HepG2 (cell line): ENCODE data around the gene LRP5. TPM values are rescaled to one million over a fixed set of nuclear protein-coding genes. Genes with fewer than 3 reads are reported as not detected.

Source experiments
- ATAC-seq: fragments of 200-7000 bp; cut with Tn5 transposase; 3 replicates; pipeline ENCODE4 v1.9.1; 2020; ENCODE audit warnings: mild to moderate bottlenecking, moderate library complexity
- BruUV-seq: library from RNA; stranded (reverse); fragments of 400-500 nt; replicated peaks from 2 replicates; lab custom pipeline; 2021; lab: Mats Ljungman, UMichigan
- CTCF ChIA-PET: fragments of 300-600 bp; formaldehyde crosslinking; extraction: SDS; loops from one replicate; lab custom pipeline; 2021; ENCODE audit warnings: low total read pairs, inconsistent platforms, low intra/inter-chr PET ratio; lab: Yijun Ruan, JAX
- POLR2A ChIA-PET: fragments of 350-600 bp; sonication (Branson Sonifier 250); formaldehyde crosslinking; loops from one replicate; lab custom pipeline; 2020; ENCODE audit warnings: antibody characterized with exemption, inconsistent platforms; lab: Yijun Ruan, JAX
- DNase-seq: peaks from one replicate; pipeline ENCODE4 v3.0.0-alpha.2; 2015; ENCODE audit warnings: low spot score
- FAIRE-seq: peaks from 3 replicates; lab custom pipeline; 2011; peaks lifted over from hg19 to GRCh38; lab: Jason Lieb, UNC
- H2AFZ ChIP-seq: one replicate; pipeline ENCODE4 v1.6.1; 2011; ENCODE audit warnings: low read length, inconsistent platforms
- H3K27ac ChIP-seq: fragments of 300-600 bp; 3 replicates; pipeline ENCODE4 v1.8.0; 2011; ENCODE audit warnings: mixed run types, mild to moderate bottlenecking, mixed read lengths, low read length, inconsistent platforms; ENCODE audit not compliant: insufficient read depth; ENCODE audit errors: extremely low read length
- H3K27me3 ChIP-seq, 2 experiments: fragments of 200-600 bp in 1 of 2; 2 replicates in 1 of 2; 3 replicates in 1 of 2; pipeline versions ENCODE4 v1.6.0 to v1.8.0; 2011; ENCODE audit warnings: low read length in 2 of 2, mild to moderate bottlenecking in 2 of 2, moderate library complexity in 2 of 2, inconsistent platforms in 1 of 2; ENCODE audit not compliant: insufficient read depth in 2 of 2, control insufficient read depth in 1 of 2
- H3K36me3 ChIP-seq, 2 experiments: fragments of 200-600 bp in 1 of 2; replicated peaks in 1 of 2; 2 replicates in 1 of 2; 3 replicates in 1 of 2; pipeline versions ENCODE4 v1.5.1 to v1.8.0; 2011; ENCODE audit warnings: low read length in 2 of 2, inconsistent platforms in 1 of 2; ENCODE audit not compliant: insufficient read depth in 2 of 2, control insufficient read depth in 1 of 2
- H3K4me1 ChIP-seq: 2 replicates; pipeline ENCODE4 v1.5.1; 2012; ENCODE audit warnings: low read length, inconsistent platforms; ENCODE audit not compliant: insufficient read depth
- H3K4me2 ChIP-seq: 2 replicates; pipeline ENCODE4 v1.6.0; 2011; ENCODE audit warnings: low read depth, low read length, inconsistent platforms
- H3K4me3 ChIP-seq, 3 experiments: fragments of 200-600 bp in 1 of 3; sonication (generic), shearing (Covaris generic) in 1 of 3; replicated peaks in 1 of 3; 2 replicates each; pipeline ENCODE4 v1.5.1; 2011 to 2016; ENCODE audit warnings: low read length in 3 of 3, inconsistent platforms in 2 of 3, low read depth in 2 of 3, mild to moderate bottlenecking in 2 of 3, control low read depth in 1 of 3, mixed read lengths in 1 of 3; ENCODE audit not compliant: insufficient read depth in 1 of 3
- H3K79me2 ChIP-seq: one replicate; pipeline ENCODE4 v1.6.1; 2011; ENCODE audit warnings: low read length, inconsistent platforms; ENCODE audit not compliant: insufficient read depth
- H3K9ac ChIP-seq: 2 replicates; pipeline ENCODE4 v1.6.0; 2011; ENCODE audit warnings: mild to moderate bottlenecking, low read depth, low read length, inconsistent platforms; ENCODE audit not compliant: insufficient read depth
- H3K9me3 ChIP-seq: 2 replicates; pipeline ENCODE4 v1.5.1; 2012; ENCODE audit warnings: mild to moderate bottlenecking, low read length
- H4K20me1 ChIP-seq: 2 replicates; pipeline ENCODE4 v1.6.0; 2011; ENCODE audit warnings: inconsistent platforms, mild to moderate bottlenecking, low read length, moderate library complexity; ENCODE audit not compliant: insufficient read depth
- FOXO4 ChIP-seq: sonication (generic); formaldehyde crosslinking; conservative IDR thresholded peaks from 2 replicates; pipeline ENCODE4 v1.8.1; 2023; ENCODE audit warnings: missing genetic modification reagents
- GMEB1 ChIP-seq: sonication (generic); formaldehyde crosslinking; IDR thresholded peaks from 2 replicates; pipeline ENCODE4 v1.5.1; 2020; ENCODE audit warnings: missing genetic modification reagents, mild to moderate bottlenecking, borderline replicate concordance
- ZBTB20 ChIP-seq: sonication (generic); formaldehyde crosslinking; IDR thresholded peaks from 2 replicates; pipeline ENCODE4 v1.8.1; 2023; ENCODE audit warnings: missing genetic modification reagents, low read depth, mild to moderate bottlenecking, borderline replicate concordance
- ZBTB33 ChIP-seq: sonication (generic); formaldehyde crosslinking; IDR thresholded peaks from 2 replicates; pipeline ENCODE4 v1.4.0; 2020; ENCODE audit warnings: missing genetic modification reagents
- ZBTB38 ChIP-seq: sonication (generic); formaldehyde crosslinking; IDR thresholded peaks from 2 replicates; pipeline ENCODE4 v1.5.1; 2020; ENCODE audit warnings: mild to moderate bottlenecking, missing genetic modification reagents
- ZNF142 ChIP-seq: sonication (generic); formaldehyde crosslinking; IDR thresholded peaks from 2 replicates; pipeline ENCODE4 v1.4.0; 2020; ENCODE audit warnings: missing genetic modification reagents
- ZNF33A ChIP-seq: sonication (generic); formaldehyde crosslinking; IDR thresholded peaks from 2 replicates; pipeline ENCODE4 v1.5.1; 2020; ENCODE audit warnings: missing genetic modification reagents, mild to moderate bottlenecking, moderate library complexity, borderline replicate concordance
- ZNF446 ChIP-seq: sonication (generic); formaldehyde crosslinking; IDR thresholded peaks from 2 replicates; pipeline ENCODE4 v1.5.0; 2020; ENCODE audit warnings: mild to moderate bottlenecking, missing genetic modification reagents
- ZNF556 ChIP-seq: sonication (generic); formaldehyde crosslinking; IDR thresholded peaks from 2 replicates; pipeline ENCODE4 v1.4.0; 2020; ENCODE audit warnings: mild to moderate bottlenecking, missing genetic modification reagents, borderline replicate concordance
- ZNF788 ChIP-seq: sonication (generic); formaldehyde crosslinking; IDR thresholded peaks from 2 replicates; pipeline ENCODE4 v1.5.0; 2020; ENCODE audit warnings: mild to moderate bottlenecking, missing genetic modification reagents, borderline replicate concordance
- WGBS: methylation state at CpG from one replicate; pipeline ENCODE4 v1.1.6; 2017; ENCODE audit warnings: low lambda C conversion rate; 5-methylcytosine and 5-hydroxymethylcytosine counted together
- in situ Hi-C: cut with HindIII; loops from 2 replicates; pipeline ENCODE4 v1.10.0; 2017; ENCODE audit warnings: low pct_unique_long_range_greater_than_20kb; ENCODE audit not compliant: extremely low pct_ligation_motif_present
- intact Hi-C: fragments of 100-400 bp; cut with micrococcal nuclease; formaldehyde crosslinking; loops from one replicate; pipeline ENCODE4 v1.10.0; 2022; ENCODE audit not compliant: unreplicated experiment
- polyA plus RNA-seq, 8 experiments: library from polyadenylated mRNA; depleted of rRNA in 3 of 8; stranded (reverse) in 7 of 8; unstranded in 1 of 8; fragments of >200 nt; fragmentation: Illumina TruSeq in 4 of 8; extraction: Trizol in 4 of 8; gene quantifications; 2 replicates each; pipeline versions ENCODE4 v1.2.1 to v1.2.3, GENCODE V29; 2011 to 2016; ENCODE audit warnings: low read depth in 4 of 8, missing spikeins in 1 of 8, mixed read lengths in 1 of 8; ENCODE audit not compliant: insufficient read depth in 1 of 8
- total RNA-seq, 5 experiments: library from RNA; depleted of rRNA; stranded (reverse); fragments of >200 nt; fragmentation: Illumina TruSeq; extraction: Trizol; gene quantifications; 2 replicates each; pipeline ENCODE4 v1.2.3, GENCODE V29; 2016; ENCODE audit warnings: low read depth in 1 of 5

The LRP5 gene
- total and polyA plus RNA-seq, 2 of the 13 experiments (the other 11 are each of a cell fraction or from before 2014, with no cell fraction given), result 40.4 to 64.0 TPM

GRCh38 chr11:68330700-68331337 lies 18.4 kb downstream of the LRP5 start:
- H4K20me1 ChIP-seq, result peaks cover 22% of the 10 kb centered on the region
- ATAC-seq, result peak; percentile 4
- no peaks in the 10 kb centered on the region for H3K27me3 ChIP-seq
- H3K4me2 ChIP-seq, result peak overlapping the region; percentile 68
- TSS peak; percentile 57 for BruUV-seq
- H3K36me3 ChIP-seq, result peaks cover 4 to 16% of the 10 kb centered on the region in 2 experiments
- in situ Hi-C loops, result no loop called here
- H3K9ac ChIP-seq, result peak overlapping the region; percentile 54
- no peaks in the 10 kb centered on the region for H3K9me3 ChIP-seq
- ChIA-PET POLR2A (interaction anchor here (0.6 to 8.9 kb wide), 10 partner anchors 8 to 59 kb away, joined by 3 to 106 read pairs (median 6); partner anchors contain the start of gene C11orf24), CTCF (no interaction called here)
- peaks cover 97% of the 10 kb centered on the region for H3K79me2 ChIP-seq
- peak overlapping the region in 1 of 3 experiments; percentile 40; a peak in 3 of 6 replicates for H3K4me3 ChIP-seq
- H3K4me1 ChIP-seq, result peaks cover 100% of the 10 kb centered on the region
- no peak for FAIRE-seq
- WGBS, result 73% methylated on average over 15 of the region's 16 CpGs
- peak overlapping the region; percentile 82 for H3K27ac ChIP-seq
- H2AFZ ChIP-seq, result no peak overlapping the region
- intact Hi-C loops, result no loop called here
- DNase-seq, result no peak
- TF ChIP-seq FOXO4 (0 out of 2 replicates have a peak, but pooled peaks have one; percentile 28), ZBTB38 (peak; percentile 66), ZNF446 (CRISPR knock-in tag) (0 out of 2 replicates have a peak, but pooled peaks have one; percentile 4), GMEB1 (CRISPR knock-in tag) (0 out of 2 replicates have a peak, but pooled peaks have one; percentile 4), ZNF142 (CRISPR knock-in tag) (0 out of 2 replicates have a peak, but pooled peaks have one; percentile 16), ZNF556 (no peak), ZBTB20 (CRISPR knock-in tag) (no peak), ZNF788 (CRISPR knock-in tag) (0 out of 2 replicates have a peak, but pooled peaks have one; percentile 22), ZNF33A (CRISPR knock-in tag) (no peak), ZBTB33 (CRISPR knock-in tag) (peak; percentile 29; the same call in 1 of the 2 replicates)
